Mesangial cell (primary cell): Measurements from ENCODE around the gene ATF7IP. TPM values are rescaled to one million over a fixed set of nuclear protein-coding genes. Genes with fewer than 3 reads are reported as not detected.

Experiments
- total RNA-seq: library from RNA; depleted of rRNA; stranded (reverse); fragments of >200 nt; gene quantifications from 2 replicates; pipeline ENCODE4 v1.2.3, GENCODE V29; 2015

ATF7IP gene, protein sequence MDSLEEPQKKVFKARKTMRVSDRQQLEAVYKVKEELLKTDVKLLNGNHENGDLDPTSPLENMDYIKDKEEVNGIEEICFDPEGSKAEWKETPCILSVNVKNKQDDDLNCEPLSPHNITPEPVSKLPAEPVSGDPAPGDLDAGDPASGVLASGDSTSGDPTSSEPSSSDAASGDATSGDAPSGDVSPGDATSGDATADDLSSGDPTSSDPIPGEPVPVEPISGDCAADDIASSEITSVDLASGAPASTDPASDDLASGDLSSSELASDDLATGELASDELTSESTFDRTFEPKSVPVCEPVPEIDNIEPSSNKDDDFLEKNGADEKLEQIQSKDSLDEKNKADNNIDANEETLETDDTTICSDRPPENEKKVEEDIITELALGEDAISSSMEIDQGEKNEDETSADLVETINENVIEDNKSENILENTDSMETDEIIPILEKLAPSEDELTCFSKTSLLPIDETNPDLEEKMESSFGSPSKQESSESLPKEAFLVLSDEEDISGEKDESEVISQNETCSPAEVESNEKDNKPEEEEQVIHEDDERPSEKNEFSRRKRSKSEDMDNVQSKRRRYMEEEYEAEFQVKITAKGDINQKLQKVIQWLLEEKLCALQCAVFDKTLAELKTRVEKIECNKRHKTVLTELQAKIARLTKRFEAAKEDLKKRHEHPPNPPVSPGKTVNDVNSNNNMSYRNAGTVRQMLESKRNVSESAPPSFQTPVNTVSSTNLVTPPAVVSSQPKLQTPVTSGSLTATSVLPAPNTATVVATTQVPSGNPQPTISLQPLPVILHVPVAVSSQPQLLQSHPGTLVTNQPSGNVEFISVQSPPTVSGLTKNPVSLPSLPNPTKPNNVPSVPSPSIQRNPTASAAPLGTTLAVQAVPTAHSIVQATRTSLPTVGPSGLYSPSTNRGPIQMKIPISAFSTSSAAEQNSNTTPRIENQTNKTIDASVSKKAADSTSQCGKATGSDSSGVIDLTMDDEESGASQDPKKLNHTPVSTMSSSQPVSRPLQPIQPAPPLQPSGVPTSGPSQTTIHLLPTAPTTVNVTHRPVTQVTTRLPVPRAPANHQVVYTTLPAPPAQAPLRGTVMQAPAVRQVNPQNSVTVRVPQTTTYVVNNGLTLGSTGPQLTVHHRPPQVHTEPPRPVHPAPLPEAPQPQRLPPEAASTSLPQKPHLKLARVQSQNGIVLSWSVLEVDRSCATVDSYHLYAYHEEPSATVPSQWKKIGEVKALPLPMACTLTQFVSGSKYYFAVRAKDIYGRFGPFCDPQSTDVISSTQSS
- 14.2 and 19.0 TPM in 2 replicates for total RNA-seq

GRCh38 chr12:14365294-14366208, at the start of gene ATF7IP:
Gene ATF7IP (plus strand): TSS chr12:14365682. CDS start chr12:14423916, 58,234 bp downstream.

Other genes with a start within 250 kb of the ATF7IP start
- gene PLBD1, start 202.2 kb downstream of the ATF7IP start, total RNA-seq = 4.7 and 15.7 TPM in 2 replicates